ENCODE measurements around the gene PFKFB4.

DNA sequence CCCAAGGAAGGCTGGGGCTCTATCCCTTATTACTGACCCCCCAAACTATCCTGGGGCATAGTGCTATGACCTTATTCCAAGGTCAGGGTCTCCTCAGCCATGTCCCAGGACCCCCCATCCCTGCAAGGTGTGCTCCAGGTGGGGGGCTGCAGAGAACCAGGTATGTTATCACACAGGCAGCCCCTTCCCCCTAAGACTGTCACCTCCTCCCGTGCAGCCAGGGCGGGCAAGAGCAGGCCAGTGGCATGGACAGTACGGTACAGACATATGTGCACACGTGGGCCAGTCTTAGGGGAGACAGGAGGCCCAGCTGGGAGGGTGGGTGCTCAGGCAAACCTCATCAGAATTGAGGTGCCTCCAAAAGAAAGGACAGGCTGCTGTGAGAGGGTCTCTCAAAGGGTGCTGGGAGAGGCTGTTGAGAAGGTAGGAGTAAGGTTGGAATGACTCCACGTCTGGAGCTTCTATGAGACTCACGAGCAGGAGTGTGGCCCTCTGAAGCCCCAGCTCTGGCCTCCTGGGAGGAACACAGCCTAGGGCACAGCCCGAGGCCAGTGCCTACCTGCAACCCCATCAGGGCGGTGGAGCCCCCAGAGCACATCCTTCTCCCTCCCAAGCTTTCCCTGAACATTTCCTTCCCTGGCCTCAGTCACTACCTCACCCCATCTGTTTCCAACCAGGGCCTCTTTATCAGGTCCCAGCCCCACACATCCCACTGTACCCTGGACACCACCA lies 40.2 kb upstream of the PFKFB4 start:
- TF ChIP-seq, protein P1, sequence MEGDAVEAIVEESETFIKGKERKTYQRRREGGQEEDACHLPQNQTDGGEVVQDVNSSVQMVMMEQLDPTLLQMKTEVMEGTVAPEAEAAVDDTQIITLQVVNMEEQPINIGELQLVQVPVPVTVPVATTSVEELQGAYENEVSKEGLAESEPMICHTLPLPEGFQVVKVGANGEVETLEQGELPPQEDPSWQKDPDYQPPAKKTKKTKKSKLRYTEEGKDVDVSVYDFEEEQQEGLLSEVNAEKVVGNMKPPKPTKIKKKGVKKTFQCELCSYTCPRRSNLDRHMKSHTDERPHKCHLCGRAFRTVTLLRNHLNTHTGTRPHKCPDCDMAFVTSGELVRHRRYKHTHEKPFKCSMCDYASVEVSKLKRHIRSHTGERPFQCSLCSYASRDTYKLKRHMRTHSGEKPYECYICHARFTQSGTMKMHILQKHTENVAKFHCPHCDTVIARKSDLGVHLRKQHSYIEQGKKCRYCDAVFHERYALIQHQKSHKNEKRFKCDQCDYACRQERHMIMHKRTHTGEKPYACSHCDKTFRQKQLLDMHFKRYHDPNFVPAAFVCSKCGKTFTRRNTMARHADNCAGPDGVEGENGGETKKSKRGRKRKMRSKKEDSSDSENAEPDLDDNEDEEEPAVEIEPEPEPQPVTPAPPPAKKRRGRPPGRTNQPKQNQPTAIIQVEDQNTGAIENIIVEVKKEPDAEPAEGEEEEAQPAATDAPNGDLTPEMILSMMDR (conservative IDR thresholded peaks at IDR 0.05; ENCODE audit: low read depth in 2 of 2), result no peak
- no peak for TF ChIP-seq NANOG (IDR thresholded peaks at IDR 0.05; ENCODE audit: borderline replicate concordance)
